ENCODE results near the gene NDST1. TPM values are rescaled to one million over a fixed set of nuclear protein-coding genes. Genes with fewer than 3 reads are reported as not detected.

NDST1 gene
- total and polyA plus RNA-seq, 3 experiments from 2014 or later, result 0.13 to 2.8 (median 1.9) TPM

GRCh38 chr5:150485693-150486401 lies 22.1 kb upstream of the NDST1 start:
- peaks cover 0 to 3% (median 0%) of the 10 kb centered on the region in 3 donors for H3K36me3 Mint-ChIP-seq

GRCh38 chr5:150486402-150487198 lies 21.3 kb upstream of the NDST1 start:
- peak overlapping the region; percentile 60 to 78 (median 70) for H3K4me3 Mint-ChIP-seq
- Histone ChIP-seq H3K36me3 (ENCODE audit: insufficient read depth, low read length) (no peaks in the 10 kb centered on the region), H3K9me3 (ENCODE audit: low read length) (no peaks in the 10 kb centered on the region), H3K4me1 (ENCODE audit: insufficient read depth, low read length) (peaks cover 5% of the 10 kb centered on the region), H3K27me3 (ENCODE audit: insufficient read depth, low read length, poor library complexity, severe bottlenecking) (peaks cover 4% of the 10 kb centered on the region), H3K4me3 (ENCODE audit: low read length) (peak overlapping the region; percentile 46), H3K27ac (ENCODE audit: low read depth, low read length) (peak overlapping the region; percentile 21)
- peak overlapping the region in 3 of 8 donors; percentile 29 to 66 (median 57) for H3K27ac Mint-ChIP-seq
- peaks cover 0 to 3% (median 0%) of the 10 kb centered on the region in 3 donors for H3K36me3 Mint-ChIP-seq
- peaks cover 7 to 13% (median 13%) of the 10 kb centered on the region in 3 donors for H3K4me1 Mint-ChIP-seq
- CTCF ChIA-PET, result no interaction called here
- DNase-seq, result peak; percentile 13 to 54 (median 50)
- peaks cover 13 to 32% of the 10 kb centered on the region in 2 donors for H3K27me3 Mint-ChIP-seq
- POLR2A ChIA-PET, result no interaction called here
- H3K9me3 Mint-ChIP-seq, result no peaks in the 10 kb centered on the region

More at GRCh38 chr5:150485693-150486401, 22.1 kb upstream of the NDST1 start:
- H3K9me3 Mint-ChIP-seq, result no peaks in the 10 kb centered on the region
- H3K36me3 ChIP-seq (ENCODE audit: insufficient read depth, low read length), result no peaks in the 10 kb centered on the region
- ChIA-PET POLR2A (interaction anchor here (0.6 kb wide), 1 partner anchor 36 kb away, joined by 3 read pairs; no protein-coding TSS in a partner anchor), CTCF (no interaction called here)
- DNase-seq, result peak in 2 of 5 donors; percentile 9 to 14
- no peaks in the 10 kb centered on the region for H3K9me3 ChIP-seq (ENCODE audit: low read length)
- peaks cover 4% of the 10 kb centered on the region for H3K27me3 ChIP-seq (ENCODE audit: insufficient read depth, low read length, poor library complexity, severe bottlenecking)
- H3K4me3 ChIP-seq (ENCODE audit: low read length), result no peak overlapping the region
- peak overlapping the region in 5 of 7 donors; percentile 72 to 86 (median 82) for H3K4me3 Mint-ChIP-seq
- H3K27ac Mint-ChIP-seq, result no peak overlapping the region
- peak overlapping the region; percentile 31 for H3K27ac ChIP-seq (ENCODE audit: low read depth, low read length)
- peaks cover 5% of the 10 kb centered on the region for H3K4me1 ChIP-seq (ENCODE audit: insufficient read depth, low read length)
- peaks cover 7 to 13% (median 13%) of the 10 kb centered on the region in 3 donors for H3K4me1 Mint-ChIP-seq
- H3K27me3 Mint-ChIP-seq, result peaks cover 12 to 32% of the 10 kb centered on the region in 2 donors

GRCh38 chr5:150487199-150488061 lies 20.5 kb upstream of the NDST1 start:
- H3K4me1 Mint-ChIP-seq, result peaks cover 7 to 13% (median 13%) of the 10 kb centered on the region in 3 donors
- Histone ChIP-seq H3K27ac (ENCODE audit: low read depth, low read length) (peak overlapping the region; percentile 46), H3K4me1 (ENCODE audit: insufficient read depth, low read length) (peaks cover 5% of the 10 kb centered on the region), H3K36me3 (ENCODE audit: insufficient read depth, low read length) (no peaks in the 10 kb centered on the region), H3K27me3 (ENCODE audit: insufficient read depth, low read length, poor library complexity, severe bottlenecking) (peaks cover 4% of the 10 kb centered on the region), H3K4me3 (ENCODE audit: low read length) (peak overlapping the region; percentile 46), H3K9me3 (ENCODE audit: low read length) (no peaks in the 10 kb centered on the region)
- peaks cover 17 to 32% of the 10 kb centered on the region in 2 donors for H3K27me3 Mint-ChIP-seq
- no peak for DNase-seq
- CTCF ChIA-PET, result no interaction called here
- H3K27ac Mint-ChIP-seq, result peak overlapping the region in 3 of 8 donors; percentile 48 to 66 (median 57)
- peaks cover 0 to 3% (median 0%) of the 10 kb centered on the region in 3 donors for H3K36me3 Mint-ChIP-seq
- H3K4me3 Mint-ChIP-seq, result peak overlapping the region; percentile 60 to 78 (median 70)
- H3K9me3 Mint-ChIP-seq, result no peaks in the 10 kb centered on the region
- POLR2A ChIA-PET, result no interaction called here

GRCh38 chr5:150488519-150489359 lies 19.2 kb upstream of the NDST1 start:
- H3K27ac Mint-ChIP-seq, result no peak overlapping the region
- POLR2A ChIA-PET, result no interaction called here
- Histone ChIP-seq H3K9me3 (ENCODE audit: low read length) (no peaks in the 10 kb centered on the region), H3K4me1 (ENCODE audit: insufficient read depth, low read length) (peaks cover 5% of the 10 kb centered on the region), H3K36me3 (ENCODE audit: insufficient read depth, low read length) (no peaks in the 10 kb centered on the region), H3K27ac (ENCODE audit: low read depth, low read length) (peak overlapping the region; percentile 46), H3K27me3 (ENCODE audit: insufficient read depth, low read length, poor library complexity, severe bottlenecking) (peaks cover 4% of the 10 kb centered on the region), H3K4me3 (ENCODE audit: low read length) (no peak overlapping the region)
- CTCF ChIA-PET, result no interaction called here
- no peaks in the 10 kb centered on the region for H3K9me3 Mint-ChIP-seq
- peaks cover 17 to 29% of the 10 kb centered on the region in 2 donors for H3K27me3 Mint-ChIP-seq
- peak overlapping the region in 2 of 7 donors; percentile 3 to 33 for H3K4me3 Mint-ChIP-seq
- no peak for DNase-seq
- peaks cover 7 to 13% (median 13%) of the 10 kb centered on the region in 3 donors for H3K4me1 Mint-ChIP-seq
- H3K36me3 Mint-ChIP-seq, result peaks cover 0 to 3% (median 0%) of the 10 kb centered on the region in 3 donors

GRCh38 chr5:150489360-150490295 lies 18.3 kb upstream of the NDST1 start:
- Histone ChIP-seq H3K9me3 (ENCODE audit: low read length) (no peaks in the 10 kb centered on the region), H3K36me3 (ENCODE audit: insufficient read depth, low read length) (no peaks in the 10 kb centered on the region), H3K27ac (ENCODE audit: low read depth, low read length) (no peak overlapping the region), H3K27me3 (ENCODE audit: insufficient read depth, low read length, poor library complexity, severe bottlenecking) (peaks cover 4% of the 10 kb centered on the region), H3K4me1 (ENCODE audit: insufficient read depth, low read length) (peaks cover 5% of the 10 kb centered on the region), H3K4me3 (ENCODE audit: low read length) (no peak overlapping the region)
- peak overlapping the region in 1 of 7 donors; percentile 3 for H3K4me3 Mint-ChIP-seq
- H3K36me3 Mint-ChIP-seq, result peaks cover 0 to 3% (median 0%) of the 10 kb centered on the region in 3 donors
- peaks cover 17 to 29% of the 10 kb centered on the region in 2 donors for H3K27me3 Mint-ChIP-seq
- peak overlapping the region in 1 of 8 donors; percentile 43 for H3K27ac Mint-ChIP-seq
- POLR2A ChIA-PET, result no interaction called here
- DNase-seq, result no peak
- no peaks in the 10 kb centered on the region for H3K9me3 Mint-ChIP-seq
- CTCF ChIA-PET, result no interaction called here
- peaks cover 7 to 13% (median 13%) of the 10 kb centered on the region in 3 donors for H3K4me1 Mint-ChIP-seq

GRCh38 chr5:150490296-150490669 lies 17.6 kb upstream of the NDST1 start:
- Histone ChIP-seq H3K9me3 (ENCODE audit: low read length) (no peaks in the 10 kb centered on the region), H3K27ac (ENCODE audit: low read depth, low read length) (no peak overlapping the region), H3K4me3 (ENCODE audit: low read length) (no peak overlapping the region), H3K27me3 (ENCODE audit: insufficient read depth, low read length, poor library complexity, severe bottlenecking) (peaks cover 4% of the 10 kb centered on the region), H3K4me1 (ENCODE audit: insufficient read depth, low read length) (peaks cover 5% of the 10 kb centered on the region), H3K36me3 (ENCODE audit: insufficient read depth, low read length) (no peaks in the 10 kb centered on the region)
- Mint-ChIP-seq H3K4me1 (peaks cover 4 to 9% (median 9%) of the 10 kb centered on the region in 3 donors), H3K4me3 (no peak overlapping the region), H3K36me3 (no peaks in the 10 kb centered on the region), H3K9me3 (no peaks in the 10 kb centered on the region), H3K27me3 (peaks cover 13 to 23% of the 10 kb centered on the region in 2 donors), H3K27ac (no peak overlapping the region)
- ChIA-PET POLR2A (no interaction called here), CTCF (no interaction called here)
- no peak for DNase-seq

Measured in CD8-positive, alpha-beta memory T cell (primary cell).